CD4-positive, alpha-beta T cell treated with Interleukin-6 at 100 ng/mL for 8 hours (primary cell): ENCODE data around the gene CCDC185.
A peak's percentile ranks its signal among the peaks of the same experiment; 100 is the strongest.

ENCODE experiments used
- DNase-seq: peaks from one replicate; pipeline ENCODE4 v3.0.0-alpha.2; 2020; ENCODE audit warnings: mixed read lengths, low spot score

The CCDC185 gene

DNA sequence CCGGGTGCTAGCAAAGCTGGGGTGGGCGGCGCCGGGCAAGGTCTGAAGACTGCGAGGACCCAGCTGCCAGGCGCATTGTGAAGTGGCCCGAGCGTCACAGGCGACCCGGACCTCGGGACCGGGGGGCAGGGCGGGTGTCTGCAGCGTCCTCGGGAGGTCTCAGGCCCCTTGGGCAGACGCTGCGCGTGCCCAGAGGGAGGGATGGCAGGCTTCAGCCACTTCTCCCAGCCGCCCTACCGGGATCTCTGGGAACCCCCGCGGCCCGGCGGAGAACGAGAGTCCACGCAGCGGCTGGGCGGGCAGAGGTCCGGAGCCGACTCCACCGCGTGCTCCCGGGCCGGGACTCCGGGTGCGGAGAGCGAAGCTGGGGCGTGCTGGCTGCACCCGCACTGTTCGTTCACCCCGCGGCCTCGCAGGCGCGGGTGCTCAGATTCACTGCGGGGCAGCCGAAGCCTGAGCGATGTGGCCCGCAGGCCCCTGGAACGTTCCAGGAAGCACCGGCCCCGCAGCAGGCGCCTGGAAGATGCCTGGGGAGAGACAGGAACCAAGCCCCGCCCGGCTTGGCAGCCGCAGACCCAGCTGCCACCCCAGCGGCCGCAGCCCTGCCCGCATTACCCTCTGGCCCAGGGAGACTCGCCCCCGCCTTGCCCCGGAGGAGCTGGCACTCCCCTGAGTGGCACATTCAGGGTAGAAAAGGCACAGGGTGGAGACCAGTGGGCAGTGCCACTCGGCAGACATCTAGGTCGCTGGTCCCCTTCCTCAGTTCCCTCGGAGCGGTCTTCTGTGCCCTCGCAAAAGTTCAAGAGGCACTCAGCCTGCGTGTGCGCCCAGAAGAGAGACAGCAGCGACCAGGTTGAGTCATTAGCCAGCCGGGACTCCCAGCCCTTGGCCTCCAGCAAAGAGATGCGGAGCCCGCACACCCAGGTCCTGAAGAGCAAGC, at the start of gene CCDC185:
Gene CCDC185, plus strand, starts transcription at position 141 of the 940 bp plus-strand sequence. Its CDS starts 61 bp downstream, at position 202.
- DNase-seq: no peak

DNA sequence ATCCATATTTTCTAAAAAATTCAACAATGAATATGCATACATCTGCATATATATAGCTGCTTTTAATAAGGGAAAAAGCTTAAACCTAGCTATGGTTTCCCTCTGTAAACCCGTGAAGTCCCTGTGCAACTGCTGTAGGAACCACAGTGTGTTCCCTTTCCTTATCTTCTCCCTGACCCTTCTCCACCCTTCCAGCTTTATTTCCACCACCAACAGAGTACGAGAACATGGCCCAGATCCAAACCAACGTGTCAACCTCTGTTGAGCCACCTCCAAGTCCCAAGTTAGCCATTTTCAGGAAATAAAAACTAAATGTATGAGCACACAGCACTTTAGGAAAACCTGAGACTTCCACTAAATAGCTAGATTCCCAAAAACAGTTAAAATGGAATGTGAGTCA, 49.5 kb upstream of the CCDC185 start:
- DNase-seq: no peak

DNA sequence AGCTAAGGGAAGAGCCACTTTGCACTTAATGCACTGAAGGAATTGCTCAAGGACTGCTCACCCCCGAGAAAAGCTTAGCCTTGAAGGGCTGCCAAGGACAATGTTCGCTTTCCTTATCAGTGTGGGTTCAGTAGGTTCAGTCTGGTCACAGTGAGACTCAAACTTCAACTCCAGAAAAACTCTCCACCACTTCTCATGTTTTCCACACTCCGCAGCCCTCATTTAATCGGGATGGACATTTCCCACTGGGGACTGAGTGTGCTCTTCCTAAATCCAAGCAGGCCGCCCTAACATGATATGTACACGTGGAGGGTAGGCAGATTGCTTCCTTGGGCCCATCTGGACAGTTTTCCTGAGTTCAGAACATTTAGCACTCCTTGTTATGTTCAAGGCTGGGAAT, 48.7 kb upstream of the CCDC185 start:
- DNase-seq: no peak

DNA sequence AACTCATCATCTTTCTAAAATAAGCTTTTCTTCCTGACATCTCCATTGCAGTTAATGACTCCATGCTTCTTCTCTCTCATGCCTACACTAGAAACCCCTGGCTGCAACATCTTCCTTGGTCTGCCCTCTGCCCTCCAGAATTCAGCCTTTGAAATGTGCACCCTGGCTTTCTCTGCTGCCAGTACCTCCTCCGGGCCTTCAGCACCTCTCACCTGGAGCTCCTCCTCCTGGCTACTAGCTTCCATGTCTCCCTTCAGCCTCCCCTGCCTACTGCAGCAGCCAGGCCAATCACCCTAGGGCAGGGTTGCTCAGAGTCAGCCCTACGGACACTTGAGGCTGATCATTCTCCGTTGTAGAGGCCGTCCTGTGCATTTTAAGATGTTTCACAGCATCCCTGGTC, 47.5 kb upstream of the CCDC185 start:
- DNase-seq: no peak

DNA sequence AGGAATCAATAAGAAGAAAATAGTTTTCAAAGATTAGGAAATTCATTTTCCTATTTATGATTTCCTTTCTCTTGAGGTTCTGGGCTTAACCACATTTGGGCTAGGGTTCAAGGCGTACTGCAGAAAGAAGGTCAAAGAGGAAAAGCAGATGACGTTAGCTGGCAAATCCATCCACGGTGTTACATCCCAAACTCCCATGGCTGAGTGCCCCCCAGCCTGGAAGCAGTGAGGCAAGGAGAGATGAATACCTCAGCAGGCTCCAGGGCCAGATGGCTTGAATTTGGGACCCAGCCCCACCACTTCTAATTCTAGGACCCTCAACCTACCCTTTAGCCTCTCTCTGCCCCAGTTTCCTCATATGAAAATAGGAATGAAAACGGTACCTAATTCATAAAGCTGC, 46.9 kb upstream of the CCDC185 start:
- no peak for DNase-seq

DNA sequence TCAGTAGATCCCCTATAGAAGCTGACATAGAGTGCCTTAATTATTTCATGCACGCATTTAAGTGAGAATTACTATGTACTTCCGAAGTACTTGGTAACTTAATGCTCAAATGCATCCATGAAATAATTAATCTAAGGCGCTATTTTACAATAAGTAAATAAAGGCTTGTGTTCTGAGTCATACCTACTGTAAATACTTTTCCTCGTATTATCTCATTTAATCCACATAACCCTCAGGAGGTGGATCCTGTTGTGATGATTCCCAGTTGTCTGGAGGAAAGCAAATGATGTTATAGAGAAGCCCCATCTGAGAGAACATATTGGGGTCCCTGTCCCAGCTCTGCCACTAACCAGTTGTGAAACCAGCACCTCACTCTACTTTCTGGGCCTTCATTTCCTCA, 45.6 kb upstream of the CCDC185 start:
- no peak for DNase-seq

DNA sequence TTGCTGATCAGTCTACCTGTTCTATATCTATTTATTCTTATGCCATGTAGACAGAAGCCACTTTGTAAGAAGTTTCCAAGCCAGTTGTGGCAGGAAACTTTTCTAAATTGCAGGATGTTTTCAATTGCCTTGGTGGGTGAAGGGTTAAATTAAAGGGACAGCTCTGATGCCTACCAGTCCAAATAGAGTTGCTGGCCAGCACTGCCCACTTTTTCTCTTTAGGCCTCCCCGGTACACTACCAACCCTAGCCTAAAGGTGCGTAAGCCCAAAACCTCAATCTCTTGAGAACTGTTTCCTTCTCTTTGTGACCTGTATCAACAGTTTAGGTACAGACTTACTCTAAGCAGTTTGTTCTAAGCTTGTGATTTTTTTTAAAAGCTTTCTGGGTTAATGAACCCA, 44.8 kb upstream of the CCDC185 start:
- no peak for DNase-seq

DNA sequence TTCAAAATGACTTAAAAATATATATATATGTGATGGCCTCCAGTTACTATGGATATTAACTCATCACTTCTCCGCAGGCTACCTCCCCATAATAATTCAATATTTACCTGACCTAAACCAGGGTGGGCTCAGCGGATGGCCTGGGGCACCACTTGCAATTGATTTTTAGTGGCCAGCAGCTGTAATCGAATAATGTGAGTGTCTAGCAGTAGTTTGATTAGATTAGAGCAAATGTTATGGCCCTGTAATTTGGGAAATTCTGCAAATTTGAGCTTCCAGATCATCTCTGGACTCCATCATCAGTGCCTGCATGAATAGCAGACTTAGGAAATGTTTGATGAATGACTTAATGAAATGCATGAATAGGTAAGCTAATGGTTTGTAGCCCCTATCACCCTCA, 44.0 kb upstream of the CCDC185 start:
- no peak for DNase-seq

DNA sequence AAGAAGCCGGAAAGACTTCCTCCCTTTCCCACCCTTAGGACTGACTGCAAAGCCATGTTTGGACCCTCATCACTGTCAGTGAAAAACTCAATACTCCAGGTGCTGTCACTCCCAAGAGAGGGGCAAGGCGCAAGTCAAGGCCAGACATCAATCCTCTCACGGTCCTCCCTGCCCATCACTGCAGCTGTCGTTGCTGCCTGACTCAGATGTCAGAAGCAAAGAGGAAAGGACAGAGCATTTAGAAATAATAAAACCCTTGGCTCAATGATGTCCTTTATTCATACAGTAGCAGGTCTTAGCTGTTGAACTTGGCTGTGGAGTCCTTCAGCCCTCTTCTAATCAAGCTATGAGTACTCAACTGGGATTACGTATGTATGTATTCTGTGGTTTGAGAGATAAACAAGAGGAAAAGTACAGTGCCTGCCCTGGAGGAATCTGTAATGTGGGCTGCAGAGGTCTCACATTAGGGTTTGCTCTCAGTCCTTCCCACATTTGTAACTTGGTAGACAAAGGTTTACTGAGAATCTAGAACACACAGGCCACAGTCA, 42.8 kb upstream of the CCDC185 start:
- DNase-seq: no peak

DNA sequence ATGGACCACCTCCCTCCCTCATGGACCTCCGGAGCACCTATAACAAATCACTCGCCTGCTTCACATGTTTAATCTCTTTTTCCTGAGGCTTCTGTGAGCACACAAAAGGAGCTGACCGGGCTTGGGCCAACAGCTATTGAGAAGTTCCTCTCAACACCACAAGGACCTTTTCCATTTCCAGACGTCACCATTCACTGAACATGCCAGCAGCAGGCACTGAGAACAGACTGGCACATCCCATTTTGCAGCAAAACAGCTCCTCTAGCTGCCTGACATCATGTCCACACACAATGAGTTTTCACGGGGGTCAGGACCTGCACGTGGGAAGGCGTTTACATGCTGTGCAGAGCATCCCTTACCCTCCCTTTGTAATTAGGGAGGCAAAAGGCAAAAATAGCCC, 40.3 kb upstream of the CCDC185 start:
- no peak for DNase-seq

DNA sequence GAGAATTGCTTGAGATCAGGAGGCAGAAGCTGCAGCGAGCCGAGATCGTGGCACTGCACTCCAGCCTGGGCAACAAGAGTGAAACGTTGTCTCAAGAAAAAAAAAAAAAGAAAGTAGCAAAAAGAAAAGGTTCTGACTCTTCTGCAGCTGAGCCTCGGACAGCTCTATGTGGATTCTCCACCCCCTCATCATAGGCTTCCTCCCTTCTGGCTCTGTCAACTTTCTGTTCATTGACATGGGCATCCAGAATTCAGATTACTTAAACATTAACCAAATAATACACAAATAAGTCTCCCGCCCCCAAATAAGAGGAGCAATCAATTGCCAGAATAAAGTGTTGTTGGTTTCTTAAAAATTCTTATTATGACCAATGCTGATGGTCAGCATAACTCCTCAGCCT, 39.3 kb upstream of the CCDC185 start:
- DNase-seq: no peak

DNA sequence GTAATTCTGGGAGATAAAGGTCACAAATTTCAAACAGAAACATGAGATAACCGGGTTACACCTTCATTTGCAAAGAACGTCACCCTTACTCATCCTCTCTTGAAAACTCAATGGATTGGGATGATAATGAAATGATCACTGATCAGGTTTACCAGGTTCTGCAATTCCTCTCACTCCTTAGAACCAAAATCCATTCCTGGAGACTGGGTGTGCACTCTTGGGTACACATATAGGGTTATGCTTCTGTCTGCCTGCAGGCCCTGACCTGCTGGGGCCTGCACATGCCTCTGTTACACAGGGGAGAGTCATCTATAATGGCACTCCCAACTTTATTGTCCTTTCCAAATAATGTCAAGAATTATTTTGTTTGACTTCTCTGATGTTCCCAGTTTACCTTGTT, 37.5 kb upstream of the CCDC185 start:
- no peak for DNase-seq

DNA sequence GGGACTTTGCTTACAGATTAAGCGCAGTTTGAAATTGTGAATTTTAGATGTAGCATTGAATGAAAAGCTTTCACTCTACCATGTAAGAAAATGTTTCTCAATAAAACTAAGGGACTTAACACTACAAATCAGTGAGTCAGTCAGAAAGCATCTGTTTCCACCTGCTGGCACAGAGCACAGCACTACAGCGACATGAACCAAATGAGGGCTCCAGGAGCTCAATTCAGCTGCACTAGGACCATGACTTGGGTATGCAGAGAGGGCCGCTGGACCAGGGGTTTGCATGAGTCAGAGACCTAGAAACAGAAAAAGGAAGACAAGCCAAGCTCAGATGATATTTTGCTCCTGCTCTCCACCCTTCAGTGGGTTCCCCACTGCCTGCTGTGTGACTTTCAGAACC, 34.4 kb upstream of the CCDC185 start:
- no peak for DNase-seq

DNA sequence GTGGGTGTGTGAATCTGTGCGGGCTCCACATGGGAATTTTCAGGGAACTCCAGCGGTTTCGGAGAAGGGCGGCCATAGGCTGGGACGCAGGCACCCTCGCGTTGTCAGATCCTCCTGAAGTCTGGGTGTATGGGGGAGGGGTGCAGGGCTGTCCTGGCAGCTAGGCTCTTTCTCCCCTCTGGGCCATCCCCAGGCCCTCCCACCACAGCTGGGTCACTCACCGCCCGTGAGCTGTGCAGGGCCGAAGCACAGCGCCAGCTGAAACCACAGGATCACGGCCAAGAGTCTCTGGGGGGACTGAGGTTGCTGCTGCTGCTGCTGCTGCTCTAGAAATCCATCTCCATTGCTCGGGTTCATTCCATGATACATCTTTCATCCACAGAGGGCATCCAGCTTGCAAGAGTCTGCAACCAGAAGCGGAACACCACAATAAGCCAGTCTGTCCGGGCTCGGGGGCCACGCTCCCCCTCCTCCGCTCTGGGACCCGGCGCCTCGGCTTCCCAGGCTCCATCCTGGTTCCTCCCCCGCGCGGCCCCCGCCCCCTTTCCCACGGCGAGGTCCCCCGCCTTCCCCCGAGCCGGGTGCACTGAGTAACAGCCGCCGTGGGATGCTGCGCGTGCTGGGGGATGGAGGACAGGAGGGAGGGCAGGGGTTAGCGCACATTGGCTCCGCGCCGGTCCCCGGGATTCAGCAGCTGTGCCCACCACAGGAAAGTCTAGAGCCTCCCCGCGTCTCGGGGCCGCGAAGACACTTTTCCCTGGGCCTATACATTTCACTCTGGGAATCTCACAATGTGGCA, 30.0 kb upstream of the CCDC185 start:
- DNase-seq: no peak

DNA sequence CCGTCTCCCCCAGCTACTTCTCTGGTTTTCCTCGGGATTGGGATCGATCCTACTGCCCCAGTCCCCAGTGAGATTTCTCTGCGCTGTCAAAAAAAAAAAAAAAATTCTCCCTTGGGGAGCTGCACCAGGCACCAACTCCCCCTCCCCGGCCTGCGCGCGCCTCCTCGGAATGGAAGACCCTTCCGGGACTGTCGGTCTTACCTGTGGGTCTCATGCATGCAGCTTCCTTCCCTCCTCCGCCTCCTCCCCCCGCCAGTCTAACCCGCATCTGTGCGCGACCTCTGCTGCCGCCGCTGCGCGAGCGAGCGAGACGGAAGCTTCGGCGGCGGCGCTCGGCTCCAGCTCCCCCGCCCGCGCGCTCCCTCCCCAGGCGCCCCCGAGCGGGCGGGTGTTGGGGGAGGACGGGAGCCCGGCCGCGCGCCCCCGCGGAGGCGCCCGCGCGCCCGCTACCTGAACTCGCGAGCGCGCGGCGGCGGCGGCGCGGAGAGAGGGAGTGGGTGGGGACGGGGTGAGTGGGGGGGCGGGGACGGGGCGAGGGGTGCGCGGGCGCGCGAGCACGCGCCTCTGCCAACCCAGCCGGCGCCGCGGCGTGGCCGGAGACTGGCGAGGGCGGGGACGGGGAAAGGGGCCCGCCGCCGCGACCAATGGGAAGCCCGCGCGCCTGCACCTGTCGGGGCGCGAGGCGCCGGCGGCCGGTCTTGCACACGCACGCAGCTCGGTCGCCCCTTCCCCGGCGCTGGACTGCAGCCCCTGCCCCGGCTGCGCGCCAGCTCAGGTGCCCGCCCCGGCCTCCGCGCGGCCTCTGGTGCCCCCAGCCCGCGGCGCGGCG, 29.1 kb upstream of the CCDC185 start, which contains the start of gene SUSD4:
Gene SUSD4, minus strand, starts transcription at position 321 of the 829 bp plus-strand sequence. CDS start 751 bp downstream, outside the sequence.
- DNase-seq: peak; percentile 76

DNA sequence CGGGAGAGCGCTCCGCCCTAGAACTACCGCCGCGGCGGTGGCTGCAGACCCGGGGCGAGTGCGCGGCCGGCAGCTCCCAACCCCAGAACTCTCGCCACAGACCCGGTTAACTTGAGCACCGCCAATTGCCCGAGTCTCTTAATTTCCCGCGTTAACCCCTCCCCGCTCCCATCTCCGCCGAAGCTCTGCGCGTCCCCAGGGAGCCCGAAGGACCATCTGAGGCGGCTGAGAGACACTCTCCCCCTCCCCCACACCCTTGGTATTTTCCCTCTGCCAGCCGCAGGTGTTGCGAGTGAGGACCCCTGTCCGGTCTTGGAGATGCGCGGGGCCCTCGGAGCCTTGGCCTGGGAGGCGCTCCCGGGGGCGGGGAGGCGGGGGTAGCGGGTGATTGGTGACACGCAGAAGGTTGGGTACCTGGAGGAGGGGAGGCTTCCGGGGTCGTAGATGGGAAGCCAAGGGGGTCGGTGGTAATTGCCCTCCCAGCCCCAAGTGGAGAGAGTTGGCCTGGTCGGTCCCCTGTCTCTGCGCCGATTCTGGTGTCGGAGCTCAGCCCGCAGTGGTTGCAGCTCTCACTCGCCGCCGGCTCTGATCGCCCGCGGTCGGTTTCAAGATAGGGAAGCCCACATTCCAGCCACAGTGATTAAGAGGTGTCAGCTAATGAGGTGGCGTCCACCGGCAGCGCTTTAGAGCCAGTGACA, 28.4 kb upstream of the CCDC185 start:
- no peak for DNase-seq

DNA sequence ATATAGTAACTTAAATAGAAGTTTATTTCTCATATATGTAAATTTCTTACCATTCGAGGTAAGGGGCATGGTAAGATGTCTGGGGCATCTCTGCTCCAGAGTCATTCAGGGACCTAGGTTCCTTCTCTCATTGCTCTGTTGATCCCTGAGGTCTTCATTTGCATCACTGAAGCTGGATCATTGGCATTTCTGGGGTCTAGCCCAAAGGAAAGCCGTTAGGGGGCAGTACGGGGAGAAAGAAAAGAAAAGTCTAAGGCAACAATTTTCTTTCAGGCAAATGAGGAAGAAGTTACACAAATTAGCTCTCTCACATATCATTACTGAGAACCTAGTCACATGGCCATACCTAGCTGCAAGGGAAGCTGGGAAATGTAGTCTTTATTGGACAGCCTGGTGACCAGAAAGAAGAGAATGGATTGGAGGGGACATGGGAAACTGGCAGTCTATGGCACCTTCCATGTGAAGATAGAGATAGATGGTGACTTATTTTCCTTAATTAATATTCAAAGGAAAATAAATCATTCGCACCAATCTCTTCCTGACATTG, 19.1 kb upstream of the CCDC185 start:
- DNase-seq: no peak

DNA sequence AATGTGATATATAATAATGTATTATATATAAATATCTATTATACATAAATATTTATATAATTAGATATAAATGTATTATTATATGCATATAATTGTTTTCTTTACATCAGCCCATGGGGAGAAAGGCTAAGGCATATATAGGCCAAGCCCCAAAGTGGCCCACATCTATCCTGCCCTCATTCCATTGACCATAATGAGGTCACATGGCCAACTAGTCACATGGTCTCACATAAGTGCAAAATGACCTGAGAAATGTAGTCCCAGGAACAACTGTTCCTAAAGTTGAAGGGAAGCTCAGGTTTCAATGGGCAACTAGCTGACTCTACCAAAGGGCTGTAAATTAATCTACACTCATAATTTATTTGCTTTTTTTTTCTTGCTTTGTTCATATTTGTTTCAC, 14.5 kb upstream of the CCDC185 start:
- DNase-seq: no peak

DNA sequence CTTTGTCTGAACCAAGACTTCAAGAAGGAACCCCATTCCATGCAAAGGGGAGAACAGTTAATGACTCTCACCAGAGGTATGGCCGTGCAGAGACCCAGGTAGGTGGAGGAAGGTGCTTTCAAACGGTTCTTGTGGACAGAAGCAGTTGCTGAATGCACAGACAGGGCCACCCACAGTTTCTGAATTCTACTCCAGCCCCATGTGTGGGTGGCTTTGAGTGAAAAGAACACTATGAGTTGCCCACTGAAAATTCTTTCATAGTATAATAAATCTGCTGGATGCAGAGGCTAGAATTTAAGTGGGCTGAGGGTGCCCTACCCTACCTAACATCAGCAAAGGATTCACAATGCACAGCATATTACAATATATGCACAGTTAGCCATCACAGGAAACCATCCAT, 7.2 kb upstream of the CCDC185 start:
- DNase-seq: no peak

DNA sequence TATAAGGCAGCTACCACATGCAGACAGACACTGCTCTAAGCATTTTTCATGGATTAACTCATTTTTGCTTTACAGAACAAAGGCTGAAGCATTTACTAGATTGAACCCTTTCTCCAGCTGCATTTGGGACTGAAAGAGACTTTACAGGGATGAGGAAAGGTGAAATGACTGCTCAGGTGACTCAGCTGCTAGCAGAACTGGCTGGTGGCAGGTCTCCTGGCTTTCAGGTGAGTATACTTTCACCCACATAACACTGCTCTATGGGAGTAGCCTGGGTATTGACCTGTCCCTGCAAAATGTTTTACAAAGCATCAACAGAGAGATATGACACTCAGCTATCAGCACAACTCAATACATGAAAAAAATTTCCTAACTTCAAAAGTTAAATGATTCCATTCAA, 2.6 kb upstream of the CCDC185 start:
- no peak for DNase-seq

DNA sequence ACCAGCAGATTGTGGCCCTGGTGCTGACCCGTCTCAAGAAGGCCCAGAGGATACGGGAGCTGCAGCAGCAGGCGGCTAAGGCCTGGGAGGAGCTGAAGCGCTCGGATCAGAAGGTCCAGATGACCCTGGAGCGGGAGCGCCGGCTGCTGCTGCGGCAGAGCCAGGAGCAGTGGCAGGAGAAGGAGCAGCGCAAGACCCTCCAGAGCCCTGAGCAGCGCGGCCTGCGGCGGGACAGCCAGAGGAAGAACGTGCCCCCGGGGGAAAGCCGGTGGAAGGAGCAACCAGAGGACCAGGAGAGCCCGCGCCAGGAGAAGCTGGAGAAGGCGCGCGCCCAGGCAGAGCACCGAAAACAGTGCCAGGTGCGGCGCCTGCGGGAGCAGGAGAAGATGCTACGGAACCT, 1.0 kb downstream of the CCDC185 start:
- DNase-seq: no peak
